PC-9 (cell line): ENCODE data around the gene NOTCH4. TPM values are rescaled to one million over a fixed set of nuclear protein-coding genes. Genes with fewer than 3 reads are reported as not detected.
"Not testable (repeated sequence)": the region's sequence is repeated elsewhere in the genome, so short reads cannot be mapped to it uniquely, and the experiment has no call there.

Experiments used
- Bru-seq: library from RNA; stranded (reverse); fragments of 400-500 nt; gene quantifications from one replicate; lab custom pipeline; 2021; lab: Mats Ljungman, UMichigan
- BruChase-seq, 2 experiments: library from RNA; stranded (reverse); fragments of 400-500 nt; gene quantifications; one replicate each; lab custom pipeline; 2021; lab: Mats Ljungman, UMichigan
- BruUV-seq: library from RNA; stranded (reverse); fragments of 400-500 nt; replicated peaks from 2 replicates; lab custom pipeline; 2021; lab: Mats Ljungman, UMichigan
- CTCF ChIA-PET: fragments of 300-600 bp; sonication (Branson Sonifier 250); formaldehyde crosslinking; loops from one replicate; lab custom pipeline; 2022; ENCODE audit warnings: antibody characterized with exemption; lab: Charles Lee
- POLR2A ChIA-PET: fragments of 300-600 bp; sonication (Branson Sonifier 250); formaldehyde crosslinking; loops from one replicate; lab custom pipeline; 2022; ENCODE audit warnings: antibody characterized with exemption; ENCODE audit not compliant: unreplicated experiment; lab: Charles Lee
- DNase-seq, 2 experiments: peaks; one replicate each; pipeline versions ENCODE4 v3.0.0 to v3.0.0-alpha.2; 2015 to 2022; ENCODE audit warnings: mixed read lengths in 1 of 2
- H2AFZ ChIP-seq: fragments of 200-600 bp; sonication (generic); 2 replicates; pipeline ENCODE4 v1.8.1; 2017; ENCODE audit warnings: antibody characterized with exemption
- H3F3A ChIP-seq: fragments of 200-600 bp; sonication (generic); 2 replicates; pipeline ENCODE4 v1.8.1; 2017; ENCODE audit warnings: antibody characterized with exemption, mild to moderate bottlenecking, low read depth; ENCODE audit not compliant: insufficient read depth
- H3K27ac ChIP-seq: fragments of 200-600 bp; sonication (generic); 2 replicates; pipeline ENCODE4 v1.6.1; 2016; ENCODE audit warnings: mixed run types
- H3K27me3 ChIP-seq: fragments of 200-600 bp; sonication (generic); 2 replicates; pipeline ENCODE4 v1.6.1; 2016; ENCODE audit warnings: low read depth, mixed run types; ENCODE audit not compliant: insufficient read depth
- H3K36me3 ChIP-seq: fragments of 200-600 bp; sonication (generic); 2 replicates; pipeline ENCODE4 v1.6.1; 2016; ENCODE audit warnings: low read depth, mixed run types
- H3K4me1 ChIP-seq: fragments of 200-600 bp; sonication (generic); replicated peaks from 2 replicates; pipeline ENCODE4 v1.6.1; 2016; ENCODE audit warnings: mixed run types; ENCODE audit not compliant: insufficient read depth
- H3K4me2 ChIP-seq: fragments of 200-600 bp; sonication (generic); 2 replicates; pipeline ENCODE4 v1.6.1; 2017; ENCODE audit warnings: mixed run types
- H3K4me3 ChIP-seq: fragments of 200-600 bp; sonication (generic); 2 replicates; pipeline ENCODE4 v1.6.1; 2016; ENCODE audit warnings: mixed run types
- H3K79me2 ChIP-seq: fragments of 200-600 bp; sonication (generic); 2 replicates; pipeline ENCODE4 v1.6.1; 2017; ENCODE audit warnings: low read depth, mixed run types
- H3K9me2 ChIP-seq: fragments of 200-600 bp; sonication (generic); 2 replicates; pipeline ENCODE4 v1.8.1; 2017; ENCODE audit warnings: mild to moderate bottlenecking; ENCODE audit not compliant: insufficient read depth
- H3K9me3 ChIP-seq: fragments of 200-600 bp; sonication (generic); 2 replicates; pipeline ENCODE4 v1.8.1; 2016; ENCODE audit warnings: low read depth; ENCODE audit not compliant: insufficient read depth
- H4K20me1 ChIP-seq: fragments of 200-600 bp; sonication (generic); 2 replicates; pipeline ENCODE4 v1.8.1; 2017; ENCODE audit not compliant: insufficient read depth
- CTCF ChIP-seq: fragments of 200-600 bp; sonication (generic); conservative IDR thresholded peaks from 2 replicates; pipeline ENCODE4 v1.6.1; 2017; ENCODE audit warnings: mixed run types, antibody characterized with exemption, mild to moderate bottlenecking, moderate library complexity
- EZH2 ChIP-seq: fragments of 200-600 bp; sonication (generic); IDR thresholded peaks from 2 replicates; pipeline ENCODE4 v1.8.0; 2017; ENCODE audit warnings: antibody characterized with exemption, low read depth
- intact Hi-C: fragments of 100-400 bp; cut with micrococcal nuclease; formaldehyde crosslinking; loops from one replicate; pipeline ENCODE4 v1.10.0; 2022; ENCODE audit not compliant: unreplicated experiment
- long read RNA-seq: library from polyadenylated mRNA; stranded (forward); transcript quantifications from one replicate; pipeline ENCODE4 v2.0.0, GENCODE V29; 2022
- total RNA-seq: library from RNA; stranded (reverse); gene quantifications from 2 replicates; pipeline ENCODE4 v1.2.3, GENCODE V29; 2021

The NOTCH4 gene
- total RNA-seq (1.2 and 1.5 TPM in 2 replicates), Bru-seq, nascent RNA (percentile 17 among the genes with signal in this experiment), BruChase-seq, experiment 1, labeled RNA remaining after a 2-hour chase (percentile 13 among the genes with signal in this experiment), BruChase-seq, experiment 2, labeled RNA remaining after a 6-hour chase (percentile 20 among the genes with signal in this experiment)
- long read RNA-seq: 0 reads

GRCh38 chr6:32223258-32224235 lies at the start of gene NOTCH4:
Gene NOTCH4 (minus strand): TSS chr6:32224067. CDS start chr6:32223928, 139 bp downstream.
- H3K4me1 ChIP-seq: no peaks in the 10 kb centered on the region
- H3K9me3 ChIP-seq: no peaks in the 10 kb centered on the region
- no peak within 1 kb of the TSS for H3K4me2 ChIP-seq
- no peak within 1 kb of the TSS for H3K27ac ChIP-seq
- no TSS peak for BruUV-seq
- no peak for DNase-seq
- peaks cover 45% of the 10 kb centered on the region for H3K27me3 ChIP-seq
- ChIA-PET CTCF (no interaction called here), POLR2A (no interaction called here)
- H3K9me2 ChIP-seq: no peaks in the 10 kb centered on the region
- TF ChIP-seq EZH2: no peak
- TF ChIP-seq CTCF: no peak
- H3F3A ChIP-seq: no peaks in the 10 kb centered on the region
- H4K20me1 ChIP-seq: no peaks in the 10 kb centered on the region
- intact Hi-C loops: no loop called here
- no peak within 1 kb of the TSS for H3K4me3 ChIP-seq
- no peak within 1 kb of the TSS for H2AFZ ChIP-seq
- H3K36me3 ChIP-seq: no peaks in the 10 kb centered on the region
- H3K79me2 ChIP-seq: no peaks in the 10 kb centered on the region

GRCh38 chr6:32271429-32271828 lies 47.6 kb upstream of the NOTCH4 start:
- CTCF ChIA-PET: no interaction called here
- H3K4me2 ChIP-seq: no peak overlapping the region

GRCh38 chr6:32268459-32268858 lies 44.6 kb upstream of the NOTCH4 start:
- H4K20me1 ChIP-seq, H3K4me2 ChIP-seq, H2AFZ ChIP-seq, H3F3A ChIP-seq, H3K9me3 ChIP-seq, H3K27ac ChIP-seq, CTCF ChIA-PET, BruUV-seq, H3K36me3 ChIP-seq, H3K4me3 ChIP-seq, POLR2A ChIA-PET, H3K79me2 ChIP-seq, DNase-seq, intact Hi-C loops, H3K4me1 ChIP-seq, H3K9me2 ChIP-seq: not testable (repeated sequence)
- H3K27me3 ChIP-seq: peaks cover 26% of the 10 kb centered on the region

More at GRCh38 chr6:32271429-32271828, 47.6 kb upstream of the NOTCH4 start:
- no peak overlapping the region for H3K4me3 ChIP-seq
- H3K79me2 ChIP-seq: no peaks in the 10 kb centered on the region
- H3F3A ChIP-seq: no peaks in the 10 kb centered on the region
- no TSS peak for BruUV-seq
- no peaks in the 10 kb centered on the region for H3K9me2 ChIP-seq
- H3K27ac ChIP-seq: no peak overlapping the region
- no peaks in the 10 kb centered on the region for H4K20me1 ChIP-seq
- no peaks in the 10 kb centered on the region for H3K9me3 ChIP-seq
- no peaks in the 10 kb centered on the region for H3K36me3 ChIP-seq
- H3K4me1 ChIP-seq: no peaks in the 10 kb centered on the region
- no peak for DNase-seq
- H2AFZ ChIP-seq: no peak overlapping the region
- no peak for TF ChIP-seq CTCF
- no peak for TF ChIP-seq EZH2
- H3K27me3 ChIP-seq: peaks cover 27% of the 10 kb centered on the region; the same call in 1 of the 2 replicates
- POLR2A ChIA-PET: no interaction called here
- intact Hi-C loops: no loop called here
